Measurements from ENCODE around the gene PROX2.

- TF ChIP-seq POLR2A (IDR thresholded peaks at IDR 0.05) = no peak
- no peak for TF ChIP-seq CTCF (IDR thresholded peaks at IDR 0.05 in 4 of 5, conservative IDR thresholded peaks at IDR 0.05 in 1 of 5)
Measured at GRCh38 chr14:74836251-74836960, 39.5 kb downstream of the PROX2 start.
